ENCODE data around the gene DYNC1LI2. TPM values are rescaled to one million over a fixed set of nuclear protein-coding genes. Genes with fewer than 3 reads are reported as not detected.
A peak's percentile ranks its signal among the peaks of the same experiment; 100 is the strongest.

DYNC1LI2 gene
- total and polyA plus RNA-seq, 2 donors: 24.1 to 44.9 TPM

- H3K9me3 ChIP-seq (ENCODE audit: control insufficient read depth in 2 of 2, insufficient read depth in 1 of 2, low read length in 1 of 2): no peaks in the 10 kb centered on the region
- 6% methylated on average over 84 of the region's 84 CpGs for WGBS
- H3K4me3 ChIP-seq (ENCODE audit: low read length in 2 of 2): peak within 1 kb of the TSS; percentile 43 to 81
- H3K36me3 ChIP-seq (ENCODE audit: control insufficient read depth in 2 of 2, insufficient read depth in 2 of 2, low read length in 1 of 2): no peaks in the 10 kb centered on the region
- peaks cover 5 to 15% of the 10 kb centered on the region in 2 donors for H3K4me1 ChIP-seq (ENCODE audit: control insufficient read depth in 2 of 2, insufficient read depth in 2 of 2, low read length in 2 of 2)
- peak in 8 of 9 donors; percentile 40 to 78 (median 62) for DNase-seq (ENCODE audit: low read depth in 6 of 9, low spot score in 9 of 9)
- H3K27me3 ChIP-seq (ENCODE audit: control insufficient read depth in 2 of 2, insufficient read depth in 1 of 2, low read length in 1 of 2): peaks cover 38 to 52% of the 10 kb centered on the region in 2 donors
- no peak within 1 kb of the TSS for H3K27ac ChIP-seq (ENCODE audit: low read depth in 1 of 2, low read length in 1 of 2)
Measured at GRCh38 chr16:66696669-66697630, 54.5 kb downstream of the DYNC1LI2 start, which contains the start of gene CMTM4. Gene CMTM4, minus strand, starts transcription at chr16:66696743. Its CDS starts 218 bp downstream, at chr16:66696525.

- DNase-seq (ENCODE audit: low read depth in 6 of 9, low spot score in 9 of 9): peak in 3 of 9 donors; percentile 5 to 22 (median 22)
- H3K9me3 ChIP-seq (ENCODE audit: control insufficient read depth in 2 of 2, insufficient read depth in 1 of 2, low read length in 1 of 2): no peaks in the 10 kb centered on the region
- H3K27ac ChIP-seq (ENCODE audit: low read depth in 1 of 2, low read length in 1 of 2): no peak overlapping the region
- 1% methylated on average over 91 of the region's 91 CpGs for WGBS
- no peaks in the 10 kb centered on the region for H3K36me3 ChIP-seq (ENCODE audit: control insufficient read depth in 2 of 2, insufficient read depth in 2 of 2, low read length in 1 of 2)
- H3K4me3 ChIP-seq (ENCODE audit: low read length in 2 of 2): peak overlapping the region; percentile 33 to 81
- peaks cover 38 to 52% of the 10 kb centered on the region in 2 donors for H3K27me3 ChIP-seq (ENCODE audit: control insufficient read depth in 2 of 2, insufficient read depth in 1 of 2, low read length in 1 of 2)
- peaks cover 5 to 15% of the 10 kb centered on the region in 2 donors for H3K4me1 ChIP-seq (ENCODE audit: control insufficient read depth in 2 of 2, insufficient read depth in 2 of 2, low read length in 2 of 2)
Measured at GRCh38 chr16:66695935-66696668, 55.3 kb downstream of the DYNC1LI2 start.

- Histone ChIP-seq H3K27me3 (ENCODE audit: control insufficient read depth in 2 of 2, insufficient read depth in 1 of 2, low read length in 1 of 2) (peaks cover 38 to 52% of the 10 kb centered on the region in 2 donors), H3K4me3 (ENCODE audit: low read length in 2 of 2) (peak overlapping the region; percentile 33 to 81), H3K27ac (ENCODE audit: low read depth in 1 of 2, low read length in 1 of 2) (no peak overlapping the region), H3K36me3 (ENCODE audit: control insufficient read depth in 2 of 2, insufficient read depth in 2 of 2, low read length in 1 of 2) (no peaks in the 10 kb centered on the region), H3K9me3 (ENCODE audit: control insufficient read depth in 2 of 2, insufficient read depth in 1 of 2, low read length in 1 of 2) (no peaks in the 10 kb centered on the region), H3K4me1 (ENCODE audit: control insufficient read depth in 2 of 2, insufficient read depth in 2 of 2, low read length in 2 of 2) (peaks cover 5 to 15% of the 10 kb centered on the region in 2 donors)
- 10% methylated on average over 8 of the region's 8 CpGs for WGBS
- peak in 1 of 9 donors; percentile 40 for DNase-seq (ENCODE audit: low read depth in 6 of 9, low spot score in 9 of 9)
Measured at GRCh38 chr16:66695471-66695934, 55.9 kb downstream of the DYNC1LI2 start.

GRCh38 chr16:66693149-66693548 is 58.3 kb downstream of the DYNC1LI2 start:
- no peak overlapping the region for H3K27ac ChIP-seq (ENCODE audit: low read depth in 1 of 2, low read length in 1 of 2)

GRCh38 chr16:66692341-66692740 is 59.1 kb downstream of the DYNC1LI2 start:
- Histone ChIP-seq H3K9me3 (ENCODE audit: control insufficient read depth in 2 of 2, insufficient read depth in 1 of 2, low read length in 1 of 2) (no peaks in the 10 kb centered on the region), H3K27me3 (ENCODE audit: control insufficient read depth in 2 of 2, insufficient read depth in 1 of 2, low read length in 1 of 2) (peaks cover 29 to 34% of the 10 kb centered on the region in 2 donors), H3K36me3 (ENCODE audit: control insufficient read depth in 2 of 2, insufficient read depth in 2 of 2, low read length in 1 of 2) (no peaks in the 10 kb centered on the region), H3K4me3 (ENCODE audit: low read length in 2 of 2) (no peak overlapping the region), H3K27ac (ENCODE audit: low read depth in 1 of 2, low read length in 1 of 2) (no peak overlapping the region), H3K4me1 (ENCODE audit: control insufficient read depth in 2 of 2, insufficient read depth in 2 of 2, low read length in 2 of 2) (peaks cover 5 to 15% of the 10 kb centered on the region in 2 donors)
- no peak for DNase-seq (ENCODE audit: low read depth in 6 of 9, low spot score in 9 of 9)
- whole genome bisulfite sequencing: 98% methylated on average over 6 of the region's 6 CpGs

More at GRCh38 chr16:66693149-66693548, 58.3 kb downstream of the DYNC1LI2 start:
- no peaks in the 10 kb centered on the region for H3K36me3 ChIP-seq (ENCODE audit: control insufficient read depth in 2 of 2, insufficient read depth in 2 of 2, low read length in 1 of 2)
- H3K4me1 ChIP-seq (ENCODE audit: control insufficient read depth in 2 of 2, insufficient read depth in 2 of 2, low read length in 2 of 2): peaks cover 5 to 15% of the 10 kb centered on the region in 2 donors
- peaks cover 36 to 42% of the 10 kb centered on the region in 2 donors for H3K27me3 ChIP-seq (ENCODE audit: control insufficient read depth in 2 of 2, insufficient read depth in 1 of 2, low read length in 1 of 2)
- no peak overlapping the region for H3K4me3 ChIP-seq (ENCODE audit: low read length in 2 of 2)
- no peak for DNase-seq (ENCODE audit: low read depth in 6 of 9, low spot score in 9 of 9)
- WGBS: 97% methylated on average over 4 of the region's 4 CpGs
- no peaks in the 10 kb centered on the region for H3K9me3 ChIP-seq (ENCODE audit: control insufficient read depth in 2 of 2, insufficient read depth in 1 of 2, low read length in 1 of 2)

DNA sequence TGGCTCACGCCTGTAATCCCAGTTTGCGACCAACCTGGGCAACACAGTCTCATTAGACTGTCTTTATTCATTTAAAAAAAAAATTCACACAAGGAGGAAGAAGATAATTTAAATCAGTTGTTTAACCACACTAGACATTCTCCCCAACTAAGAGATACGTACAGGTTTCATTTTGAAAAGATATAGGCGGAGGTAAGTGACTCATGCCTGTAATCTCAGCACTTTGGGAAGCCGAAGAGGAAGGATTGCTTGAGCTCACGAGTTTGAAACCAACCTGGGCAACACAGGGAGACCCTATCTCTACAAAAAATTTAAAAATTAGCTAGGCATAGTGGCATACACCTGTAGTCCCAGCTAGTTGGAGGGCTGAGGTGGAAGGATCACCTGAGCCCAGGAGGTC is 60.2 kb downstream of the DYNC1LI2 start:
- Histone ChIP-seq H3K4me1 (ENCODE audit: control insufficient read depth in 2 of 2, insufficient read depth in 2 of 2, low read length in 2 of 2) (peaks cover 5 to 10% of the 10 kb centered on the region in 2 donors), H3K4me3 (ENCODE audit: low read length in 2 of 2) (no peak overlapping the region), H3K36me3 (ENCODE audit: control insufficient read depth in 2 of 2, insufficient read depth in 2 of 2, low read length in 1 of 2) (no peaks in the 10 kb centered on the region), H3K27me3 (ENCODE audit: control insufficient read depth in 2 of 2, insufficient read depth in 1 of 2, low read length in 1 of 2) (peaks cover 20 to 27% of the 10 kb centered on the region in 2 donors), H3K27ac (ENCODE audit: low read depth in 1 of 2, low read length in 1 of 2) (no peak overlapping the region), H3K9me3 (ENCODE audit: control insufficient read depth in 2 of 2, insufficient read depth in 1 of 2, low read length in 1 of 2) (no peaks in the 10 kb centered on the region)
- 93% methylated on average over 6 of the region's 6 CpGs for WGBS
- DNase-seq (ENCODE audit: low read depth in 6 of 9, low spot score in 9 of 9): no peak

DNA sequence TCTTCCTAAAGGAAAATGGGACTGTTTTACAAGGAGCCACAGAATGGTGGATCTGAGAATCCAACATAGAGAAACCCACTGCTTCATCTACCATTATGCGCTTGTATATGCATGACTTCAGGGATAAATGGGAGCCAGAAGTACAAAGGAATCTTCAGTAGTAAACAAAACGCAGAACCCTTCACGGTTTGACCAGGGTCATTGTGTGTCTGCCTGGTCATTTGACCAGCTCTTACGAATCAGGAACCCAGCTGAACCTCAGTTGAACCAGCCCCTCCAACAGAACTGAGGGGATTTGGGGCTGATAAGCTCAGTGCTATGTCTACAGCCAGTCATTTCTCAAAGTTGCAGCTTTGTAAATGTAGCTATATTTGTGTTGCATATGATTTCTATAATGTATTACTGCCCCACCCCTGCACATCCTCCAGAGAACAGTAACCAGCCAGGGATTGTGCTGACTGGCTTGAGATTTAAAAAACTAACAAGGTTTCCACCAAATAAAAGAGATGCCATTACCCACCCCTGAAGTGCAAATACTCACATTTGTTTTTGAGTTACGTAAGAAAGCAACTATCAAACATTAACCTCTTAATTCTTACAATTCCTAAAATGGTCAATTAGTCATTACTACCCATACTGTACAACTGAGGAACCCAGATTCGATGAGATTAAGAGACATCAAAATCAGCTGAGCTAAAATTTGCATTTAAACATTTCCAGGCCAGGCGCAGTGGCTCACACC is 61.1 kb downstream of the DYNC1LI2 start:
- Histone ChIP-seq H3K4me3 (ENCODE audit: low read length in 2 of 2) (no peak overlapping the region), H3K9me3 (ENCODE audit: control insufficient read depth in 2 of 2, insufficient read depth in 1 of 2, low read length in 1 of 2) (no peaks in the 10 kb centered on the region), H3K27me3 (ENCODE audit: control insufficient read depth in 2 of 2, insufficient read depth in 1 of 2, low read length in 1 of 2) (peaks cover 10 to 17% of the 10 kb centered on the region in 2 donors), H3K4me1 (ENCODE audit: control insufficient read depth in 2 of 2, insufficient read depth in 2 of 2, low read length in 2 of 2) (peaks cover 0 to 2% of the 10 kb centered on the region in 2 donors), H3K36me3 (ENCODE audit: control insufficient read depth in 2 of 2, insufficient read depth in 2 of 2, low read length in 1 of 2) (no peaks in the 10 kb centered on the region), H3K27ac (ENCODE audit: low read depth in 1 of 2, low read length in 1 of 2) (no peak overlapping the region)
- DNase-seq (ENCODE audit: low read depth in 6 of 9, low spot score in 9 of 9): no peak
- WGBS: 94% methylated on average over 7 of the region's 7 CpGs

- H3K36me3 ChIP-seq (ENCODE audit: control insufficient read depth in 2 of 2, insufficient read depth in 2 of 2, low read length in 1 of 2): no peaks in the 10 kb centered on the region
- WGBS: 98% methylated on average over 6 of the region's 6 CpGs
- H3K27me3 ChIP-seq (ENCODE audit: control insufficient read depth in 2 of 2, insufficient read depth in 1 of 2, low read length in 1 of 2): peaks cover 4 to 8% of the 10 kb centered on the region in 2 donors
- no peak overlapping the region for H3K4me3 ChIP-seq (ENCODE audit: low read length in 2 of 2)
- no peak overlapping the region for H3K27ac ChIP-seq (ENCODE audit: low read depth in 1 of 2, low read length in 1 of 2)
- H3K4me1 ChIP-seq (ENCODE audit: control insufficient read depth in 2 of 2, insufficient read depth in 2 of 2, low read length in 2 of 2): no peaks in the 10 kb centered on the region
- no peak for DNase-seq (ENCODE audit: low read depth in 6 of 9, low spot score in 9 of 9)
- H3K9me3 ChIP-seq (ENCODE audit: control insufficient read depth in 2 of 2, insufficient read depth in 1 of 2, low read length in 1 of 2): no peaks in the 10 kb centered on the region
Measured at GRCh38 chr16:66689282-66689681, 62.1 kb downstream of the DYNC1LI2 start.

Measured in thymus (tissue), 11 donors.